Measurements from ENCODE around the gene NRP1.

Gene NRP1

GRCh38 chr10:33150889-33151288 lies 183.6 kb downstream of the NRP1 start (continued):
- TF ChIP-seq PATZ1 (CRISPR knock-in tag; IDR thresholded peaks at IDR 0.05; ENCODE audit: borderline replicate concordance) (no peak), ZFP30 (CRISPR knock-in tag; IDR thresholded peaks at IDR 0.05) (no peak), TSHZ2 (CRISPR knock-in tag; IDR thresholded peaks at IDR 0.05) (no peak), BACH2 (CRISPR knock-in tag; IDR thresholded peaks at IDR 0.05; ENCODE audit: borderline replicate concordance) (no peak), TOX (CRISPR knock-in tag; IDR thresholded peaks at IDR 0.05; ENCODE audit: borderline replicate concordance) (no peak), ZNF565 (CRISPR knock-in tag; conservative IDR thresholded peaks at IDR 0.05; ENCODE audit: low read depth) (no peak), ESRRG (CRISPR knock-in tag; IDR thresholded peaks at IDR 0.05) (no peak), ZNF70 (CRISPR knock-in tag; IDR thresholded peaks at IDR 0.05) (no peak)

GRCh38 chr10:33150146-33150545 lies 184.3 kb downstream of the NRP1 start:
- TF ChIP-seq PATZ1 (CRISPR knock-in tag; IDR thresholded peaks at IDR 0.05; ENCODE audit: borderline replicate concordance): no peak
- no peak for TF ChIP-seq ZC3H10 (CRISPR knock-in tag; IDR thresholded peaks at IDR 0.05)
- no peak for TF ChIP-seq TSHZ2 (CRISPR knock-in tag; IDR thresholded peaks at IDR 0.05)
- TF ChIP-seq ZNF8 (CRISPR knock-in tag; IDR thresholded peaks at IDR 0.05): no peak
- TF ChIP-seq CSRNP3 (CRISPR knock-in tag; IDR thresholded peaks at IDR 0.05): no peak
- no peak for TF ChIP-seq ARNTL (CRISPR knock-in tag; IDR thresholded peaks at IDR 0.05; ENCODE audit: borderline replicate concordance, low read depth)
- TF ChIP-seq TCF4 (CRISPR knock-in tag; IDR thresholded peaks at IDR 0.05; ENCODE audit: borderline replicate concordance): no peak
- TF ChIP-seq CREB5 (CRISPR knock-in tag; IDR thresholded peaks at IDR 0.05; ENCODE audit: low read depth): no peak
- no peak for TF ChIP-seq BACH2 (CRISPR knock-in tag; IDR thresholded peaks at IDR 0.05; ENCODE audit: borderline replicate concordance)
- no peak for TF ChIP-seq GLIS3 (CRISPR knock-in tag; IDR thresholded peaks at IDR 0.05)
- no peak for TF ChIP-seq ZNF565 (CRISPR knock-in tag; conservative IDR thresholded peaks at IDR 0.05; ENCODE audit: low read depth)
- TF ChIP-seq ESRRG (CRISPR knock-in tag; IDR thresholded peaks at IDR 0.05): no peak
- no peak for ATAC-seq

- no peak for TF ChIP-seq POU6F1 (CRISPR knock-in tag; IDR thresholded peaks at IDR 0.05; ENCODE audit: borderline replicate concordance, low read depth)
- TF ChIP-seq BACH2 (CRISPR knock-in tag; IDR thresholded peaks at IDR 0.05; ENCODE audit: borderline replicate concordance): no peak
- no peak for TF ChIP-seq ZNF8 (CRISPR knock-in tag; IDR thresholded peaks at IDR 0.05)
- TF ChIP-seq SNAI2 (CRISPR knock-in tag; IDR thresholded peaks at IDR 0.05): no peak
- no peak for TF ChIP-seq PATZ1 (CRISPR knock-in tag; IDR thresholded peaks at IDR 0.05; ENCODE audit: borderline replicate concordance)
- TF ChIP-seq CSRNP3 (CRISPR knock-in tag; IDR thresholded peaks at IDR 0.05): no peak
- TF ChIP-seq TOX (CRISPR knock-in tag; IDR thresholded peaks at IDR 0.05; ENCODE audit: borderline replicate concordance): no peak
- no peak for TF ChIP-seq PPARA (CRISPR knock-in tag; IDR thresholded peaks at IDR 0.05; ENCODE audit: borderline replicate concordance)
- TF ChIP-seq ZNF565 (CRISPR knock-in tag; conservative IDR thresholded peaks at IDR 0.05; ENCODE audit: low read depth): no peak
- TF ChIP-seq ZC3H10 (CRISPR knock-in tag; IDR thresholded peaks at IDR 0.05): no peak
- no peak for TF ChIP-seq TCF4 (CRISPR knock-in tag; IDR thresholded peaks at IDR 0.05; ENCODE audit: borderline replicate concordance)
- ATAC-seq: no peak
These were observed 187.5 kb downstream of the NRP1 start for GRCh38 chr10:33147013-33147310.
